Left hindlimb (tissue), 1 donor: ENCODE results near the gene FGF2.
"Not testable (repeated sequence)": the region's sequence is repeated elsewhere in the genome, so short reads cannot be mapped to it uniquely, and the experiment has no call there.

Experiments used
- DNase-seq: peaks from one replicate; pipeline ENCODE4 v3.0.0-alpha.2; 2018

The FGF2 gene

GRCh38 chr4:122815248-122815647 is 11.4 kb upstream of the FGF2 start:
- DNase-seq = no peak

- DNase-seq = no peak
Measured at GRCh38 chr4:122816476-122816875, 10.2 kb upstream of the FGF2 start.

GRCh38 chr4:122819708-122820449 is 6.8 kb upstream of the FGF2 start:
- no peak for DNase-seq

GRCh38 chr4:122821092-122821491 is 5.5 kb upstream of the FGF2 start:
- no peak for DNase-seq

DNA sequence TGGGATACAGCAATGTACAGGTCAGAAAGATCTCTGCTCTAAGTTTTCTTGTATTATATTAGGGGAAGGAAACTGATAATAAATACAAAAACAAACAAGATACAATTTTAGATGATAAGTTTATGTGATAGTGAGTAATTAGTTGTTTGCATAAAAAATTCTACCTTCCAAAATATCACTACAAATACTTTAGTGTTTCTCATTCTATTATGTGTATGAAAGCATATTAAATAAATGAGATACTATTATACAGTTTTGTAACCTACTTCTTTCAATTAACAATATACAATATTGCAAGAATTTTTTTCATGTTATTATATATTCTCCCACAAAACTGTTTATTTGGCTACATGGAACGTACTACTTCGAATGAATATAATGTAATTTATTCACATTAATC is 4.2 kb upstream of the FGF2 start:
- no peak for DNase-seq

DNA sequence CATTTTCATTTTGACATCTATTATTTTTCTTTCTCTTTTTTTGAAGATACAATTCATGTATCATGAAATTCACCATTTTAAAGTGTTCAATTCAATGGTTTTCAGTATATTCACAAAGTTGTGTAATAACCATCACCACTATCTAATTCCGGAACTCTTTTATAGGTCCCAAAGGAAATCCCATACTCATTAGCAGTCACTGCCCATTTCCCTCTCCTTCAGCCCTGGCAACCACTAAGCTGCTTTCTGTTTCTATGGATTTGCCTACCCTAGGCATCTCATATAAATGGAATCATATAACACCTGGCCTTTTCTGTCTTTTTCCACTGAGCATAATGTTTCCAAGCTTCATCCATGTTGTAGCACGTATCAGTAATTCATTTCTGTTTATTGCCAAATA is 3.2 kb upstream of the FGF2 start:
- no peak for DNase-seq

DNA sequence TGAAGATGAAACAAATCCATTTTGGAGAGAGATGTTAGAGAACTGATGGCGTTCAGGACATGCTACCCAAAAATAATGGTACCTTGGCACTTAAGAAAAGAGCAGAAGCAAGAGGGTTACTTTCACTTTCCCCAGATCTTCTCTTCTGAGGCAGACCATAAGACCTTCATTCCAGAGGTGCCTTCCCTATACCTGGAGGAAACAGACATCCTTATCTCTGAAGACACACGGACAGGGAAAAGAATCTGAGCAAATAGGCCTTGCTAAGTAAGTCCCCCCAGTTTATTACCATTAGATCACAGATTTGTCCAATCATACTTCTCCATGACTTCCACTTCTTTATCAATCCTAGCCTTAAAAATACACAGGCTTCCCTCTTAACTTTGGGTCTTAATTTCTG is 2.0 kb upstream of the FGF2 start:
- no peak for DNase-seq

DNA sequence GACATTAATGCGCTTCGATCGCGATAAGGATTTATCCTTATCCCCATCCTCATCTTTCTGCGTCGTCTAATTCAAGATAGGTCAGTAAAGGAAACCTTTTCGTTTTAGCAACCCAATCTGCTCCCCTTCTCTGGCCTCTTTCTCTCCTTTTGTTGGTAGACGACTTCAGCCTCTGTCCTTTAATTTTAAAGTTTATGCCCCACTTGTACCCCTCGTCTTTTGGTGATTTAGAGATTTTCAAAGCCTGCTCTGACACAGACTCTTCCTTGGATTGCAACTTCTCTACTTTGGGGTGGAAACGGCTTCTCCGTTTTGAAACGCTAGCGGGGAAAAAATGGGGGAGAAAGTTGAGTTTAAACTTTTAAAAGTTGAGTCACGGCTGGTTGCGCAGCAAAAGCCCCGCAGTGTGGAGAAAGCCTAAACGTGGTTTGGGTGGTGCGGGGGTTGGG is 528 bp upstream of the FGF2 start:
- DNase-seq = peak; percentile 39

DNA sequence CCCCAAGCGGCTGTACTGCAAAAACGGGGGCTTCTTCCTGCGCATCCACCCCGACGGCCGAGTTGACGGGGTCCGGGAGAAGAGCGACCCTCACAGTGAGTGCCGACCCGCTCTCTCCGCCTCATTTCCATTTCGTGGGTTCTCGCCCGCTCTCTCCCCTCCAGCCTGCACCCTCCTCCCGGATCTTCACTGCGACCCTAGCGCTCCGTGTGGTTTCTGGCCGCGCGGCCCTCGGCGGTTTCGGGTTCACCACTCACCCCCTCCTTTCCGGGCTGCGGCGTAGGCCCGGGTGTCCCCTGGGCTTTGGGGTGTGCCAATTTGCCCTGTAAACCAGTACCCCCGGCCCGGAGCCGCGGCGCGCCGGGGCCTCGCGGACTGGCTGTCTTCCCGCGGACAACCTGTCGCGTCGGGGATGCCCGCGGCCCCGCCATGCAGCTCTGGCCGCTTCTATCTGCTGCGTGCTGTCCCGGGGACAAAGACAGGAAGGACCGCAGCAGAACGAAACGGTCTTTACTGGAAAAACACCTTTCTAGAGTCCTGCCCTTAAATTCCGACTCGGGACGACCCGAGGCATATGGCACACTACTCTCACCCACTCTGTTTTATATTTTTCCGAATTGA is 737 bp downstream of the FGF2 start:
- peak; percentile 83 for DNase-seq

- DNase-seq = no peak
Measured at GRCh38 chr4:122827879-122828601, 1.4 kb downstream of the FGF2 start.

DNA sequence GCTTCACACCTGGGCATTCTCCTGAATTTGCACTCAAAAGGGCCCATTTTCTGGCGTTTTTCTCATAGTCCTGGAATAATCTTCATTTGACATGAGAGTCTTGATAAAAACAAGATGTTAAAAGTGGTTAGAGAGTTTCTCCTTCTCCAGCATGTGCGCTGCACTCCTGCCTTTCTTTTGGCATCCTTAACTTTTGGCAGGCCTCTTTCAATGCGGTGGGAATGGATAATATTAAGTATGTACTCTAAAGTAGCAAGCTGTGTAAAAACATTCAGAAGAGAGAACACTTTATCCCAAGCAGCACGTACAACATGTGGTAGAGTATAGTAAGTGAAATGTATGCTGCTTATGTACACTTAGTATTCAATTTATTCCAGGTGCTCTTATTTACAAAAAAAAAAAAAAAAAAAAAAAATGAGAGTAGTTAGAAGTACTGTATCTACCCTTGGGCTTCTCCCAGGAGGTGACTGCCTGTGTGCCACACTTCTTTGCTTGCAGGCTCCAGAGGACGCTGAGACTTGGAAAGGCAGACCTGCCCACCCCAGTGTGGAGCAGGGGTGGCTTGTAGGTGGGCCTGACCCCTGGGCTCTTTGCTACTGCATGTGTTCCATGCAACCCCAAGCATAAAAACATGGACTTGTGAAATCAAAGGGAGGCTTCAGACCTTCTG is 3.9 kb downstream of the FGF2 start:
- DNase-seq = peak; percentile 73

DNA sequence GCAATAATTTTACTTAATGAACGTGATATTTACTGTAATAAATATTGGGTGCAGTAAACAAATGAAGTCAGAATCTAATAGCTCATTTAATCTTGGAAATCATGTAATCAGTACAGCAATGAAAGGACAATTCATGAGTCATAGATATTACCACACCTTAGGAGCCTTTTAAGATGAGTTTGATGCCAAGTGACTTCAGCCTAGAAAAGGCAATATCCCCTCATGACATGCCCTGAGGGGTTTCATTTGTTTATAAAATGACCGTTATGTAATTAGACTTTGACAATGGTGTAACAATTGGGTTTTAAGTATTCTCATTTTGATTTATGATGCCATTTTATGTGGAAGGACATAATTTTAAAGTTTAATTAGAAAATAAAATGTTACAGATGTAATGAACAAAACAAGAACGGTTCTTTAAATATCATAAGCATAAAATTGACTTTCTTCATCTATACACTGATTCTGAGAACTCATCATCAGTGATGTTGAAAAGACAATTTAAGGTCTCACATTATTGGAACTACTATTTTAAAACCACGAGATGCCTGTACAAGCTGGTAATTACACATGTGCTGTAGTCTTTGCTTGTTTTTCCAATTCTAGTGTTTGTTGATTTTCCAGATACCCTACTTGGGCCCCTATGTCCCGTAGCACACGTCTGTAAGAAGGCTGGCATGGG is 5.0 kb downstream of the FGF2 start:
- no peak for DNase-seq

GRCh38 chr4:122832732-122833131 is 6.1 kb downstream of the FGF2 start:
- no peak for DNase-seq

DNA sequence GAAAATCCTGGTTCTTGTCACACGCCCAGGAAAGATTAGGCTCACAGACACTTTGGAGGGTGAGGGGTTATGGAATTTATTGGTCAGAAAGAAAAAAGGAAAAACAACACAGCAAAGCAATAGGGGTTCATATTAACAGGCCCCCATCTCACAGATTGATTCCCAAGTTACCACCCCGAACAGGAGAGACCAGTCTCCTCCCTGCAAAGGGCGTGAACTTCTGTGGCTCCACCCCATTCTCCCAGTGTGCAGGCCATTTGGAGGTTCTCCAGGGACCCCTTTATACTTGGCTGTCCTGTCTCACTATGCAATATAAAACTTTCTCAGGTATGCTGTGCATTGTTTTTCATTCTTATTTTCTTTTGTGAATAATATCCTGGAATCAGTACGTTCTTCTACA is 7.4 kb downstream of the FGF2 start:
- DNase-seq = no peak

DNA sequence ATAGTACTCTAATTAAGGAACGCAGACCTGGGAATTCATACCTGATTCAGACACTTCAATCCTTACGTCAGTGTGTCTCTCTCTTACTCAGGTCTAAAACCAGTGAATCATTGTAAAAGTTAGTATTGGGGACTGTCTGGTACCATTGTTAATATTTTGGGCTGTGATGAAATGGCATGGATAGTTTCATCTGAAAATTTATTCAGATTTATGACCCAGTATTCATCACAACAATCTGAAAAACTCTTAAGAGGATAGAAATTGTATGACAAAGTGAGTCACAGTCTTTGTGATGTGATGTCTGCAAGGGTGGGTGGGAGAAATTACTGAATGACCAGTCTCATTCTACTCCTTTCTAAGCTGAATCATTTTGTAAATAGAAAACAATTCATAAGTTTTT is 10.3 kb downstream of the FGF2 start:
- no peak for DNase-seq

DNA sequence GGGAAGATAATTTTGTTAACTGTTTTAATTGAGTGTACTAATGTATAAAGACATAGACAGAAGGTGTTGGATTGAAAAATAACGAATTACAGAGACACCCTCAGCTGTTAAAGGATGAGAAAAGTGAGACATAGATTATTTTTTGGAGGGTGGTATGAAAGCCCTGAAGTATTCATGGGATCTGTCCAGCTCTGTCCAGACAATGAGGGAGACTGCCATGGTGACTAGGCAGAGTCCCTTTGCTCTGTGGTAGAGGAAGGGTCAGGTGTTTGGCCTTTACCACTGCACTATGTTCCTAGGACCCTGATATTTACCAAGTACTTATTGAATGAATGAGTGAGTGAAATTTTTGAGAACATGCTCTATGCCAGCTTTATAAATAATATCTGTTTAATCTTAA is 11.4 kb downstream of the FGF2 start:
- no peak for DNase-seq

DNA sequence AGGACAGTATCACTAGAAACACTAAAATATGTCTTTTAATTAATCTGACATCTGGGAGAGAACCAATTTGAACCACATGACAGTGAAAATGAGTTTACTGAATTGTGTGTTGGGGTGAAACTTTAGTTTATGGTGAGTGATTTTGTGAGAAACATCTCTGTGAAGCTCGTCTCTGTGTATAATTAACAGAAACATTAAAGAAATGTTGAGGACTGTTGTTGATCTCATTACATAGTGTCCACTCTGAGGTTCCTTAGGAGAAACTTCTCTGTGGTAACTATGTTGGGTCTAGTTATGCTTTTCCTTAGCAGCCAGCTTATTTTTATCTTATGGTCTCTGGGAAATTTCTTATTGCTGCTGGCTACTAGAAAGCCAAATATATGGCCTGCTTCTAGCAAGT is 15.8 kb downstream of the FGF2 start:
- no peak for DNase-seq

- DNase-seq = no peak
Measured at GRCh38 chr4:122842984-122843531, 16.4 kb downstream of the FGF2 start.

- not testable (repeated sequence) for DNase-seq
Measured at GRCh38 chr4:122844391-122844790, 17.8 kb downstream of the FGF2 start.

DNA sequence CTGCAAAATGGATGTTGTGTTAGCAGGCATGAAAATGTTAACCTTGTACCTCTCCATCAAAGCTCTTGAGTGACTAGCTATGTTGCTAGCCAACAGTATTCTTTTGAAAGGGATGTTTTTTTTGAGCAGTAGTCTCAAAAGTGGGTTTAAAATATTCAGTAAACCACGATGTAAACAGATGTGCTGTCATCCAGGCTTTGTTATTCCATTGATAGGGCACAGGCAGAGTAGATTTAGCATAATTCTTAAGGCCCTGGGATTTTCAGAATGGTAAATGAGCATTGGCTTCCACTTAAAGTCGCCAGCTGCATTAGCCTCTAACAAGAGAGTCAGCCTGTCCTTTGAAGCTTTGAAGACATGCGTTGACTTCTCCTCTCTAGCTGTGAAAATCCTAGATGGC is 18.4 kb downstream of the FGF2 start:
- no peak for DNase-seq

GRCh38 chr4:122845760-122846159 is 19.1 kb downstream of the FGF2 start:
- no peak for DNase-seq

DNA sequence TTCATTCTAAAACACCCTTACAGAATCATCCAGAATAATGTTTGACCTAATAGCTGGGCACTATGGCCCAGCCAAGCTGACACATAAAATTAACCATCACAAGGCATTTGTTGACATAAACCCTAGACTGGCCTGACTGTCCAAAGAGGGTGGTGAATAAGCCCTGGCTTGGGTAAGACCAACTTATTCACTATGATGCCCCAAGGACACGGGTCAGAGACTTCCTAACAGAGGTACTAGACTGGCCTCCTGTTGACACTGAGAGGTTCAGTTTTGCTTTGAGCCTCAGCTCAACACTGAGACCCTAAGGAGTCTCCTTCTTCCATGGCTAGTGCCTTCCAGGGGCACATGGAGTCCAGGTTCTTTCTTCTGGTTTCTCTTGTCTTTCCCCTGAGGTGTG is 21.3 kb downstream of the FGF2 start:
- no peak for DNase-seq

DNA sequence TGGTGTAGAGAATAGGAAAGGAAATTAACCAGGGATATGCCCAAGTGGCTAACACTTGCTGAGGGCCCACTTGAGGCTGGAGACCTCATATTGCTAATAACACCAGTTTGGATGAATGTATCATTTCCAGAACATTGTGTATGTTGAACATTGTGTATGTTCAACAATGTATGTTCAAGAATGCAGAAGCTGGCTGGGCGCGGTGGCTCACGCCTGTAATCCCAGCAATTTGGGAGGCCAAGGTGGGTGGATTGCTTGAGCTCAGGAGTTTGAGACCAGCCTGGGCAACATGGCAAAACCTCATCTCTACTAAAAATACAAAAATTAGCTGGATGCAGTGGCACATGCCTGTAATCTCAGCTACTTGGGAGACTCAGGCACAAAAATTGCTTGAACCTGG is 23.2 kb downstream of the FGF2 start:
- not testable (repeated sequence) for DNase-seq
